Activated T-cell treated with anti-CD3 and anti-CD28 coated beads, Interleukin-2, amount 50 U/mL, for 72 hours (primary cell): Measurements from ENCODE around the gene SLC11A1. TPM values are rescaled to one million over a fixed set of nuclear protein-coding genes. Genes with fewer than 3 reads are reported as not detected.

Experiments
- ATAC-seq, 2 donors: fragments of 150-1000 bp; cut with Tn5 transposase; replicated peaks in 1 of 2; 2 replicates each; pipeline ENCODE4 v1.10.0; 2021; ENCODE audit warnings: moderate library complexity in 2 of 2, mild to moderate bottlenecking in 1 of 2
- DNase-seq, 2 donors: peaks; one replicate each; pipeline ENCODE4 v3.0.0; 2021 to 2022; ENCODE audit warnings: mixed read lengths in 1 of 2
- H3K27ac Mint-ChIP-seq: one replicate; pipeline ENCODE4 v1.8.0; 2022; ENCODE audit warnings: mild to moderate bottlenecking, moderate library complexity, mixed read lengths
- H3K27me3 Mint-ChIP-seq: one replicate; pipeline ENCODE4 v1.8.0; 2022; ENCODE audit warnings: low read depth, mixed read lengths
- H3K36me3 Mint-ChIP-seq, 2 donors: one replicate each; pipeline ENCODE4 v1.8.0; 2022; ENCODE audit warnings: mixed read lengths in 2 of 2, mild to moderate bottlenecking in 1 of 2; ENCODE audit not compliant: insufficient read depth in 2 of 2
- H3K4me1 Mint-ChIP-seq: one replicate; pipeline ENCODE4 v1.8.0; 2022; ENCODE audit warnings: low read depth, mixed read lengths
- H3K4me3 Mint-ChIP-seq, 2 donors: one replicate each; pipeline ENCODE4 v1.8.0; 2022; ENCODE audit warnings: mild to moderate bottlenecking in 2 of 2, mixed read lengths in 2 of 2, moderate library complexity in 2 of 2
- H3K9me3 Mint-ChIP-seq, 2 donors: one replicate each; pipeline ENCODE4 v1.8.0; 2022; ENCODE audit warnings: mixed read lengths in 2 of 2
- total RNA-seq, 2 donors: library from RNA; stranded (reverse); gene quantifications; one replicate each; pipeline ENCODE4 v1.2.3, GENCODE V29; 2022

The SLC11A1 gene
- total RNA-seq, 2 donors from 2014 or later: 0.19 TPM; not detected in 1

- Mint-ChIP-seq H3K36me3 (no peaks in the 10 kb centered on the region), H3K27me3 (peaks cover 8% of the 10 kb centered on the region), H3K9me3 (no peaks in the 10 kb centered on the region), H3K4me3 (peak overlapping the region; percentile 87 to 90), H3K4me1 (peaks cover 48% of the 10 kb centered on the region), H3K27ac (peak overlapping the region; percentile 91)
- DNase-seq: peak; percentile 63 to 78
- ATAC-seq: peak; percentile 38 to 63
Measured at GRCh38 chr2:218406949-218407618, 25.0 kb downstream of the SLC11A1 start.

GRCh38 chr2:218407717-218408116 is 25.6 kb downstream of the SLC11A1 start:
- H3K9me3 Mint-ChIP-seq: no peaks in the 10 kb centered on the region
- DNase-seq: no peak
- peaks cover 8% of the 10 kb centered on the region for H3K27me3 Mint-ChIP-seq
- H3K4me3 Mint-ChIP-seq: no peak overlapping the region
- no peaks in the 10 kb centered on the region for H3K36me3 Mint-ChIP-seq
- H3K4me1 Mint-ChIP-seq: peaks cover 48% of the 10 kb centered on the region
- H3K27ac Mint-ChIP-seq: no peak overlapping the region
- ATAC-seq: no peak

- H3K9me3 Mint-ChIP-seq: no peaks in the 10 kb centered on the region
- no peaks in the 10 kb centered on the region for H3K27me3 Mint-ChIP-seq
- H3K4me3 Mint-ChIP-seq: no peak overlapping the region
- no peaks in the 10 kb centered on the region for H3K36me3 Mint-ChIP-seq
- H3K27ac Mint-ChIP-seq: no peak overlapping the region
- H3K4me1 Mint-ChIP-seq: no peaks in the 10 kb centered on the region
- ATAC-seq (no peak), DNase-seq (no peak)
Measured at GRCh38 chr2:218418321-218418716, 36.2 kb downstream of the SLC11A1 start.

- Mint-ChIP-seq H3K9me3 (no peaks in the 10 kb centered on the region), H3K36me3 (no peaks in the 10 kb centered on the region), H3K27me3 (no peaks in the 10 kb centered on the region), H3K4me3 (no peak within 1 kb of the TSS), H3K4me1 (no peaks in the 10 kb centered on the region), H3K27ac (no peak within 1 kb of the TSS)
- DNase-seq: no peak
- no peak for ATAC-seq
Measured at GRCh38 chr2:218418717-218419458, 36.8 kb downstream of the SLC11A1 start, which contains the start of gene VIL1. VIL1 (plus strand) TSS chr2:218419123; CDS start chr2:218423779, 4,656 bp downstream.

GRCh38 chr2:218419630-218420216 is 37.6 kb downstream of the SLC11A1 start:
- Mint-ChIP-seq H3K4me1 (no peaks in the 10 kb centered on the region), H3K4me3 (no peak overlapping the region), H3K9me3 (no peaks in the 10 kb centered on the region), H3K36me3 (no peaks in the 10 kb centered on the region), H3K27ac (no peak overlapping the region), H3K27me3 (no peaks in the 10 kb centered on the region)
- DNase-seq: no peak
- ATAC-seq: no peak

GRCh38 chr2:218421027-218421426 is 39.0 kb downstream of the SLC11A1 start:
- Mint-ChIP-seq H3K4me1 (no peaks in the 10 kb centered on the region), H3K27me3 (no peaks in the 10 kb centered on the region), H3K27ac (no peak overlapping the region), H3K9me3 (no peaks in the 10 kb centered on the region), H3K36me3 (no peaks in the 10 kb centered on the region), H3K4me3 (no peak overlapping the region)
- DNase-seq (no peak), ATAC-seq (no peak)

GRCh38 chr2:218422403-218423086 is 40.5 kb downstream of the SLC11A1 start:
- Mint-ChIP-seq H3K27ac (no peak overlapping the region), H3K4me3 (no peak overlapping the region), H3K4me1 (no peaks in the 10 kb centered on the region), H3K27me3 (no peaks in the 10 kb centered on the region), H3K36me3 (no peaks in the 10 kb centered on the region), H3K9me3 (no peaks in the 10 kb centered on the region)
- DNase-seq: no peak
- ATAC-seq: no peak

GRCh38 chr2:218423584-218423983 is 41.5 kb downstream of the SLC11A1 start:
- no peak for ATAC-seq
- Mint-ChIP-seq H3K4me3 (no peak overlapping the region), H3K27ac (no peak overlapping the region), H3K27me3 (no peaks in the 10 kb centered on the region), H3K36me3 (no peaks in the 10 kb centered on the region), H3K4me1 (no peaks in the 10 kb centered on the region), H3K9me3 (no peaks in the 10 kb centered on the region)
- no peak for DNase-seq

- Mint-ChIP-seq H3K36me3 (no peaks in the 10 kb centered on the region), H3K4me1 (no peaks in the 10 kb centered on the region), H3K9me3 (no peaks in the 10 kb centered on the region), H3K4me3 (no peak overlapping the region), H3K27ac (no peak overlapping the region), H3K27me3 (no peaks in the 10 kb centered on the region)
- DNase-seq (no peak), ATAC-seq (no peak)
Measured at GRCh38 chr2:218425531-218425930, 43.5 kb downstream of the SLC11A1 start.

- DNase-seq (no peak), ATAC-seq (no peak)
- Mint-ChIP-seq H3K27ac (no peak overlapping the region), H3K4me1 (no peaks in the 10 kb centered on the region), H3K27me3 (no peaks in the 10 kb centered on the region), H3K4me3 (no peak overlapping the region), H3K9me3 (no peaks in the 10 kb centered on the region), H3K36me3 (no peaks in the 10 kb centered on the region)
Measured at GRCh38 chr2:218427741-218428140, 45.7 kb downstream of the SLC11A1 start.

GRCh38 chr2:218428846-218429558 is 46.9 kb downstream of the SLC11A1 start:
- DNase-seq (no peak), ATAC-seq (no peak)
- Mint-ChIP-seq H3K4me1 (no peaks in the 10 kb centered on the region), H3K36me3 (no peaks in the 10 kb centered on the region), H3K27ac (no peak overlapping the region), H3K27me3 (no peaks in the 10 kb centered on the region), H3K9me3 (no peaks in the 10 kb centered on the region), H3K4me3 (no peak overlapping the region)

- Mint-ChIP-seq H3K9me3 (no peaks in the 10 kb centered on the region), H3K4me1 (no peaks in the 10 kb centered on the region), H3K27ac (no peak overlapping the region), H3K27me3 (no peaks in the 10 kb centered on the region), H3K4me3 (no peak overlapping the region), H3K36me3 (no peaks in the 10 kb centered on the region)
- ATAC-seq (no peak), DNase-seq (no peak)
Measured at GRCh38 chr2:218429911-218430692, 48.0 kb downstream of the SLC11A1 start.
